GM19328 (cell line): ENCODE data around the gene PTPRD.

Experiments
- ATAC-seq: cut with Tn5 transposase; IDR thresholded peaks from one replicate; pipeline ENCODE4 v1.9.1; 2021; ENCODE audit warnings: mild to moderate bottlenecking, moderate library complexity; ENCODE audit not compliant: unreplicated experiment

The PTPRD gene

GRCh38 chr9:8572209-8572608, 2040.6 kb downstream of the PTPRD start:
- no peak for ATAC-seq

GRCh38 chr9:8571643-8572042, 2041.2 kb downstream of the PTPRD start:
- ATAC-seq = no peak

- no peak for ATAC-seq
These were observed 2042.0 kb downstream of the PTPRD start for GRCh38 chr9:8570776-8571175.

- no peak for ATAC-seq
These were observed 2043.0 kb downstream of the PTPRD start for GRCh38 chr9:8569823-8570222.

GRCh38 chr9:8567963-8568579, 2044.7 kb downstream of the PTPRD start:
- no peak for ATAC-seq

- no peak for ATAC-seq
These were observed 2047.8 kb downstream of the PTPRD start for GRCh38 chr9:8564960-8565359.

GRCh38 chr9:8560560-8561525, 2052.0 kb downstream of the PTPRD start:
- ATAC-seq = no peak

- ATAC-seq = no peak
These were observed 2054.6 kb downstream of the PTPRD start for GRCh38 chr9:8558176-8558575.

GRCh38 chr9:8555762-8556500, 2056.9 kb downstream of the PTPRD start:
- ATAC-seq = no peak

GRCh38 chr9:8553444-8553843, 2059.4 kb downstream of the PTPRD start:
- no peak for ATAC-seq

GRCh38 chr9:8552732-8553131, 2060.1 kb downstream of the PTPRD start:
- no peak for ATAC-seq

GRCh38 chr9:8549214-8549613, 2063.6 kb downstream of the PTPRD start:
- ATAC-seq = no peak

GRCh38 chr9:8543219-8543618, 2069.6 kb downstream of the PTPRD start:
- no peak for ATAC-seq

- ATAC-seq = no peak
These were observed 2070.3 kb downstream of the PTPRD start for GRCh38 chr9:8542537-8542936.

GRCh38 chr9:8539681-8540197, 2073.1 kb downstream of the PTPRD start:
- ATAC-seq = no peak

GRCh38 chr9:8536845-8537244, 2076.0 kb downstream of the PTPRD start:
- ATAC-seq = no peak

GRCh38 chr9:8534828-8535227, 2078.0 kb downstream of the PTPRD start:
- ATAC-seq = no peak

- ATAC-seq = no peak
These were observed 2079.1 kb downstream of the PTPRD start for GRCh38 chr9:8533681-8534080.

- ATAC-seq = no peak
These were observed 2080.9 kb downstream of the PTPRD start for GRCh38 chr9:8531826-8532415.

GRCh38 chr9:8521112-8521511, 2091.7 kb downstream of the PTPRD start:
- ATAC-seq = no peak

- ATAC-seq = no peak
These were observed 2097.1 kb downstream of the PTPRD start for GRCh38 chr9:8515748-8516147.
